GM23338 (cell line): Measurements from ENCODE around the gene GGPS1. TPM values are rescaled to one million over a fixed set of nuclear protein-coding genes. Genes with fewer than 3 reads are reported as not detected.

Experiments used
- ATAC-seq: fragments of 200-7000 bp; cut with Tn5 transposase; 3 replicates; pipeline ENCODE4 v1.9.1; 2020
- DNase-seq: peaks from one replicate; pipeline ENCODE4 v3.0.0-alpha.2; 2015; ENCODE audit warnings: low spot score
- H2AFZ ChIP-seq: fragments of 200-600 bp; sonication (generic); 2 replicates; pipeline ENCODE4 v1.8.0; 2016; ENCODE audit warnings: antibody characterized with exemption, mild to moderate bottlenecking, moderate library complexity
- H3F3A ChIP-seq: fragments of 200-600 bp; sonication (generic); replicated peaks from 2 replicates; pipeline ENCODE4 v1.8.0; 2017; ENCODE audit warnings: antibody characterized with exemption, mixed run types, low read depth
- H3K27ac ChIP-seq: fragments of 200-600 bp; sonication (generic); 2 replicates; pipeline ENCODE4 v1.6.1; 2016; ENCODE audit warnings: low read depth
- H3K27me3 ChIP-seq: fragments of 200-600 bp; sonication (generic); 2 replicates; pipeline ENCODE4 v1.8.0; 2016; ENCODE audit warnings: mild to moderate bottlenecking, mixed run types, moderate library complexity; ENCODE audit not compliant: insufficient read depth
- H3K36me3 ChIP-seq: fragments of 200-600 bp; sonication (generic); 2 replicates; pipeline ENCODE4 v1.8.0; 2016; ENCODE audit warnings: mild to moderate bottlenecking; ENCODE audit not compliant: insufficient read depth
- H3K4me1 ChIP-seq: fragments of 200-600 bp; sonication (generic); 2 replicates; pipeline ENCODE4 v1.8.0; 2016; ENCODE audit warnings: mild to moderate bottlenecking, moderate library complexity; ENCODE audit not compliant: insufficient read depth
- H3K4me2 ChIP-seq: fragments of 200-600 bp; sonication (generic); 2 replicates; pipeline ENCODE4 v1.7.1; 2017; ENCODE audit warnings: mixed run types
- H3K4me3 ChIP-seq: fragments of 200-600 bp; sonication (generic); 2 replicates; pipeline ENCODE4 v1.6.1; 2016; ENCODE audit warnings: mixed run types
- H3K79me2 ChIP-seq: fragments of 200-600 bp; sonication (generic); replicated peaks from 2 replicates; pipeline ENCODE4 v1.8.0; 2017; ENCODE audit warnings: mild to moderate bottlenecking; ENCODE audit not compliant: insufficient read depth
- H3K9me2 ChIP-seq: fragments of 200-600 bp; sonication (generic); 2 replicates; pipeline ENCODE4 v1.8.0; 2017; ENCODE audit not compliant: insufficient read depth
- H4K20me1 ChIP-seq: fragments of 200-600 bp; sonication (generic); replicated peaks from 2 replicates; pipeline ENCODE4 v1.8.0; 2017; ENCODE audit warnings: mild to moderate bottlenecking; ENCODE audit not compliant: insufficient read depth
- H3K27ac Mint-ChIP-seq: 2 replicates; pipeline ENCODE4 v1.8.0; 2020; ENCODE audit warnings: inconsistent platforms, mild to moderate bottlenecking, moderate library complexity, mixed read lengths
- H3K27me3 Mint-ChIP-seq: 3 replicates; pipeline ENCODE4 v1.8.0; 2022; ENCODE audit warnings: low read depth, mild to moderate bottlenecking, moderate library complexity, mixed read lengths, inconsistent platforms; ENCODE audit not compliant: insufficient read depth, poor library complexity
- H3K36me3 Mint-ChIP-seq: 3 replicates; pipeline ENCODE4 v1.8.0; 2021; ENCODE audit warnings: low read depth, mild to moderate bottlenecking, inconsistent platforms, moderate library complexity, mixed read lengths
- H3K4me1 Mint-ChIP-seq: 3 replicates; pipeline ENCODE4 v1.8.0; 2020; ENCODE audit warnings: mild to moderate bottlenecking, inconsistent platforms, mixed read lengths
- H3K4me3 Mint-ChIP-seq: 3 replicates; pipeline ENCODE4 v1.8.0; 2021; ENCODE audit warnings: moderate library complexity, mild to moderate bottlenecking, inconsistent platforms, mixed read lengths
- H3K9me3 Mint-ChIP-seq: 3 replicates; pipeline ENCODE4 v1.8.0; 2020; ENCODE audit warnings: moderate library complexity, mild to moderate bottlenecking, inconsistent platforms, mixed read lengths
- CREB1 ChIP-seq: fragments of 250-450 bp; sonication (Bioruptor Pico); IDR thresholded peaks from 2 replicates; pipeline ENCODE4 v1.5.0; 2020; ENCODE audit warnings: low read depth, mild to moderate bottlenecking, moderate library complexity
- EZH2 ChIP-seq: fragments of 200-600 bp; sonication (generic); IDR thresholded peaks from one replicate; pipeline ENCODE4 v1.8.0; 2017; ENCODE audit warnings: antibody characterized with exemption, mild to moderate bottlenecking, low read depth; ENCODE audit not compliant: unreplicated experiment
- EZH2phosphoT487 ChIP-seq: fragments of 200-600 bp; sonication (generic); IDR thresholded peaks from one replicate; pipeline ENCODE4 v1.8.1; 2018; ENCODE audit warnings: antibody characterized with exemption; ENCODE audit not compliant: unreplicated experiment
- JUNB ChIP-seq: IDR thresholded peaks from one replicate; pipeline ENCODE4 v1.6.1; 2016; ENCODE audit warnings: antibody characterized with exemption; ENCODE audit not compliant: unreplicated experiment
- NANOG ChIP-seq: IDR thresholded peaks from 2 replicates; pipeline ENCODE4 v1.6.1; 2016; ENCODE audit warnings: antibody characterized with exemption, borderline replicate concordance
- POLR2AphosphoS5 ChIP-seq: IDR thresholded peaks from 2 replicates; pipeline ENCODE4 v1.6.1; 2016; ENCODE audit warnings: antibody characterized with exemption, low read depth
- REST ChIP-seq: IDR thresholded peaks from one replicate; pipeline ENCODE4 v1.6.1; 2018; ENCODE audit warnings: antibody characterized with exemption; ENCODE audit not compliant: unreplicated experiment
- STAT1 ChIP-seq: IDR thresholded peaks from one replicate; pipeline ENCODE4 v1.6.1; 2016; ENCODE audit warnings: antibody characterized with exemption; ENCODE audit not compliant: unreplicated experiment
- ZNF114 ChIP-seq: fragments of 250-450 bp; sonication (Bioruptor Pico); IDR thresholded peaks from 2 replicates; pipeline ENCODE4 v1.5.0; 2020; ENCODE audit warnings: mild to moderate bottlenecking, moderate library complexity
- ZNF331 ChIP-seq: fragments of 250-450 bp; sonication (Bioruptor Pico); IDR thresholded peaks from 2 replicates; pipeline ENCODE4 v1.5.0; 2020; ENCODE audit warnings: low read depth, mild to moderate bottlenecking, moderate library complexity
- ZNF462 ChIP-seq: fragments of 250-450 bp; sonication (Bioruptor Pico); IDR thresholded peaks from 2 replicates; pipeline ENCODE4 v1.5.0; 2020; ENCODE audit warnings: mild to moderate bottlenecking, moderate library complexity
- polyA plus RNA-seq: library from polyadenylated mRNA; unstranded; fragments of >200 nt; fragmentation: Nextera tagmentation; extraction: Ambion mirVana; gene quantifications from 2 replicates; pipeline ENCODE4 v1.2.1, GENCODE V29; 2016
- total RNA-seq: library from RNA; depleted of rRNA; stranded (reverse); fragments of >200 nt; shearing (Covaris generic); gene quantifications from 2 replicates; pipeline ENCODE4 v1.2.3, GENCODE V29; 2014
- TF ChIP-seq, protein P1 (sequence below), 2 experiments: fragments of 200-600 bp in 1 of 2; sonication (generic) in 1 of 2; conservative IDR thresholded peaks; 2 replicates each; pipeline versions ENCODE4 v1.5.1 to v1.6.1; 2016 to 2017; ENCODE audit warnings: antibody characterized with exemption in 2 of 2, low read depth in 2 of 2, mild to moderate bottlenecking in 2 of 2, moderate library complexity in 1 of 2

Gene GGPS1
- total and polyA plus RNA-seq, 2 experiments from 2014 or later = 33.9 to 56.8 TPM

DNA sequence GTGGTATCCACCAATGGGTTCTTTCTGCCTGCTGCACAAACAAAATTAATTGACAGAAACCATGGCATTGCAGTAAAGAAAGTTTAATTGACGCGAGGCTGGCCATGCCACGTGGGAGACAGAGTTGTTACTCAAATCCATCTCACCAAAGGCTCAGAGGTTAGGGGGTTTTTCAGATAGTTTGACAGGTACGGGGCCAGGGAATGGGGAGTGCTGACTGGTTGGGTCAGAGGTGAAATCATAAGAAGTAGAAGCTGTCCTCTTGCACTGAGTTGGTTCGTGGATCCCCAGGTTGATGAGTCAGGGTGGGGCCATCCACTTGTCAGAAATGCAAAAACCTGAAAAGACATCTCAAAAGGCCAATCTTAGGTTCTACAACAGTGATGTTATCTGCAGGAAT, 37.9 kb downstream of the GGPS1 start:
- Histone ChIP-seq H3K4me2 (peak overlapping the region; percentile 71), H4K20me1 (peaks cover 18% of the 10 kb centered on the region; the same call in 1 of the 2 replicates), H3K27ac (no peak overlapping the region; the same call in 1 of the 2 replicates), H3K4me1 (peaks cover 4% of the 10 kb centered on the region; the same call in 1 of the 2 replicates), H3K36me3 (no peaks in the 10 kb centered on the region), H2AFZ (peak overlapping the region; percentile 49; the same call in 1 of the 2 replicates), H3F3A (peaks cover 6% of the 10 kb centered on the region; the same call in 1 of the 2 replicates), H3K79me2 (peaks cover 34% of the 10 kb centered on the region), H3K27me3 (no peaks in the 10 kb centered on the region), H3K4me3 (no peak overlapping the region), H3K9me2 (no peaks in the 10 kb centered on the region)
- H3K36me3 Mint-ChIP-seq = peaks cover 10% of the 10 kb centered on the region
- peak overlapping the region; percentile 91 for H3K4me3 Mint-ChIP-seq
- DNase-seq (no peak), ATAC-seq (no peak)
- H3K27ac Mint-ChIP-seq = peak overlapping the region; percentile 19; the same call in 1 of the 2 replicates
- peaks cover 7% of the 10 kb centered on the region for H3K27me3 Mint-ChIP-seq
- peaks cover 12% of the 10 kb centered on the region; the same call in 2 of the 3 replicates for H3K4me1 Mint-ChIP-seq
- TF ChIP-seq POLR2AphosphoS5 (no peak), ZNF462 (no peak), ZNF331 (CRISPR knock-in tag) (no peak), STAT1 (no peak), JUNB (no peak), EZH2 (no peak), ZNF114 (CRISPR knock-in tag) (no peak), NANOG (no peak), CREB1 (no peak), REST (no peak), EZH2phosphoT487 (no peak)
- TF ChIP-seq, protein P1, sequence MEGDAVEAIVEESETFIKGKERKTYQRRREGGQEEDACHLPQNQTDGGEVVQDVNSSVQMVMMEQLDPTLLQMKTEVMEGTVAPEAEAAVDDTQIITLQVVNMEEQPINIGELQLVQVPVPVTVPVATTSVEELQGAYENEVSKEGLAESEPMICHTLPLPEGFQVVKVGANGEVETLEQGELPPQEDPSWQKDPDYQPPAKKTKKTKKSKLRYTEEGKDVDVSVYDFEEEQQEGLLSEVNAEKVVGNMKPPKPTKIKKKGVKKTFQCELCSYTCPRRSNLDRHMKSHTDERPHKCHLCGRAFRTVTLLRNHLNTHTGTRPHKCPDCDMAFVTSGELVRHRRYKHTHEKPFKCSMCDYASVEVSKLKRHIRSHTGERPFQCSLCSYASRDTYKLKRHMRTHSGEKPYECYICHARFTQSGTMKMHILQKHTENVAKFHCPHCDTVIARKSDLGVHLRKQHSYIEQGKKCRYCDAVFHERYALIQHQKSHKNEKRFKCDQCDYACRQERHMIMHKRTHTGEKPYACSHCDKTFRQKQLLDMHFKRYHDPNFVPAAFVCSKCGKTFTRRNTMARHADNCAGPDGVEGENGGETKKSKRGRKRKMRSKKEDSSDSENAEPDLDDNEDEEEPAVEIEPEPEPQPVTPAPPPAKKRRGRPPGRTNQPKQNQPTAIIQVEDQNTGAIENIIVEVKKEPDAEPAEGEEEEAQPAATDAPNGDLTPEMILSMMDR (conservative IDR thresholded peaks at IDR 0.05; ENCODE audit: low read depth in 2 of 2) = no peak
- H3K9me3 Mint-ChIP-seq = no peaks in the 10 kb centered on the region
